IMR-90 (cell line): ENCODE data around the gene SEC11C. TPM values are rescaled to one million over a fixed set of nuclear protein-coding genes. Genes with fewer than 3 reads are reported as not detected.

Experiments
- ATAC-seq: fragments of 200-7000 bp; cut with Tn5 transposase; 2 replicates; pipeline ENCODE4 v1.9.1; 2020; ENCODE audit warnings: low read depth, mild to moderate bottlenecking, moderate library complexity
- BruUV-seq: library from RNA; stranded (reverse); fragments of 400-500 nt; replicated peaks from 2 replicates; lab custom pipeline; 2021; lab: Mats Ljungman, UMichigan
- CTCF ChIA-PET: fragments of 300-600 bp; formaldehyde crosslinking; extraction: SDS; loops from one replicate; lab custom pipeline; 2021; ENCODE audit warnings: antibody characterized with exemption; lab: Yijun Ruan, JAX
- POLR2A ChIA-PET: fragments of 300-600 bp; sonication (Branson Sonifier 250); formaldehyde crosslinking; loops from one replicate; lab custom pipeline; 2022; ENCODE audit warnings: antibody characterized with exemption; ENCODE audit not compliant: unreplicated experiment; lab: Charles Lee
- DNase-seq: peaks from one replicate; pipeline ENCODE4 v3.0.0; 2013
- H2AFZ ChIP-seq: replicated peaks from 2 replicates; pipeline ENCODE3; 2013; ENCODE audit warnings: low read length, mild to moderate bottlenecking; ENCODE audit not compliant: poor library complexity
- H2AK5ac ChIP-seq: 2 replicates; pipeline ENCODE4 v1.6.1; 2013; ENCODE audit warnings: low read depth, low read length, inconsistent platforms
- H2AK9ac ChIP-seq: replicated peaks from 2 replicates; pipeline ENCODE3; 2013; ENCODE audit warnings: mild to moderate bottlenecking, low read depth, low read length, moderate library complexity; ENCODE audit not compliant: poor library complexity
- H2BK120ac ChIP-seq: 2 replicates; pipeline ENCODE4 v1.6.1; 2013; ENCODE audit warnings: low read depth, low read length, inconsistent platforms
- H2BK15ac ChIP-seq: 3 replicates; pipeline ENCODE4 v1.6.1; 2013; ENCODE audit warnings: low read depth, low read length, inconsistent platforms
- H2BK20ac ChIP-seq: 2 replicates; pipeline ENCODE4 v1.6.1; 2013; ENCODE audit warnings: low read depth, mild to moderate bottlenecking, inconsistent platforms, low read length, moderate library complexity
- H2BK5ac ChIP-seq: 2 replicates; pipeline ENCODE4 v1.6.1; 2013; ENCODE audit warnings: mild to moderate bottlenecking, low read depth, low read length, inconsistent platforms; ENCODE audit not compliant: poor library complexity, severe bottlenecking
- H3K14ac ChIP-seq: replicated peaks from 2 replicates; pipeline ENCODE4 v1.6.1; 2013; ENCODE audit warnings: low read depth, low read length, inconsistent platforms
- H3K18ac ChIP-seq: 2 replicates; pipeline ENCODE4 v1.6.1; 2013; ENCODE audit warnings: low read depth, low read length, control low read depth
- H3K23ac ChIP-seq: 2 replicates; pipeline ENCODE4 v1.6.1; 2013; ENCODE audit warnings: low read depth, low read length, inconsistent platforms
- H3K27ac ChIP-seq: 2 replicates; pipeline ENCODE4 v1.5.1; 2013; ENCODE audit warnings: mild to moderate bottlenecking, control low read depth, low read length; ENCODE audit not compliant: insufficient read depth
- H3K27me3 ChIP-seq: 2 replicates; pipeline ENCODE4 v1.6.1; 2013; ENCODE audit warnings: low read length; ENCODE audit not compliant: control insufficient read depth, insufficient read depth
- H3K36me3 ChIP-seq: 2 replicates; pipeline ENCODE4 v1.6.1; 2013; ENCODE audit warnings: low read length, mixed read lengths; ENCODE audit not compliant: control insufficient read depth, insufficient read depth
- H3K4ac ChIP-seq: 2 replicates; pipeline ENCODE4 v1.6.1; 2013; ENCODE audit warnings: low read depth, low read length, inconsistent platforms
- H3K4me1 ChIP-seq: 2 replicates; pipeline ENCODE4 v1.6.1; 2013; ENCODE audit warnings: low read length, mixed read lengths; ENCODE audit not compliant: control insufficient read depth, insufficient read depth
- H3K4me2 ChIP-seq: 2 replicates; pipeline ENCODE4 v1.6.1; 2013; ENCODE audit warnings: low read depth, mild to moderate bottlenecking, control low read depth, low read length, moderate library complexity
- H3K4me3 ChIP-seq: 2 replicates; pipeline ENCODE4 v1.5.1; 2013; ENCODE audit warnings: low read depth, mild to moderate bottlenecking, control low read depth, low read length, moderate library complexity; ENCODE audit not compliant: insufficient read depth
- H3K56ac ChIP-seq: 2 replicates; pipeline ENCODE4 v1.6.1; 2013; ENCODE audit warnings: low read length, inconsistent platforms; ENCODE audit not compliant: insufficient read depth; ENCODE audit errors: extremely low read depth
- H3K79me1 ChIP-seq, 2 experiments: 2 replicates each; pipeline ENCODE4 v1.6.1; 2013; ENCODE audit warnings: low read length in 2 of 2, inconsistent platforms in 1 of 2, low read depth in 1 of 2
- H3K9ac ChIP-seq: 2 replicates; pipeline ENCODE4 v1.6.1; 2013; ENCODE audit warnings: low read depth, low read length, control low read depth
- H3K9me1 ChIP-seq: 2 replicates; pipeline ENCODE4 v1.6.1; 2013; ENCODE audit warnings: low read length, inconsistent platforms; ENCODE audit not compliant: insufficient read depth
- H3K9me3 ChIP-seq: 2 replicates; pipeline ENCODE4 v1.6.1; 2013; ENCODE audit warnings: low read length; ENCODE audit not compliant: control insufficient read depth, insufficient read depth
- H4K20me1 ChIP-seq: 2 replicates; pipeline ENCODE4 v1.6.1; 2013; ENCODE audit warnings: low read length, inconsistent platforms; ENCODE audit not compliant: insufficient read depth
- H4K5ac ChIP-seq: 2 replicates; pipeline ENCODE4 v1.6.1; 2013; ENCODE audit warnings: mild to moderate bottlenecking, low read depth, low read length, control low read depth
- H4K8ac ChIP-seq, 2 experiments: 2 replicates each; pipeline ENCODE4 v1.6.1; 2013; ENCODE audit warnings: low read depth in 2 of 2, low read length in 2 of 2, control low read depth in 1 of 2, inconsistent platforms in 1 of 2
- H4K91ac ChIP-seq: 2 replicates; pipeline ENCODE4 v1.6.1; 2013; ENCODE audit warnings: low read depth, low read length, inconsistent platforms; ENCODE audit not compliant: insufficient read depth
- FOS ChIP-seq: fragments of 150-350 bp; IDR thresholded peaks from 2 replicates; pipeline ENCODE4 v1.6.1; 2016; ENCODE audit warnings: low read depth, low read length
- MAFK ChIP-seq: IDR thresholded peaks from 2 replicates; pipeline ENCODE4 v1.6.1; 2012; ENCODE audit warnings: low read depth, low read length, improper control_type of control experiment
- MXI1 ChIP-seq: IDR thresholded peaks from 2 replicates; pipeline ENCODE4 v1.6.1; 2012; ENCODE audit warnings: low read depth, mild to moderate bottlenecking, low read length, moderate library complexity, borderline replicate concordance
- NFE2L2 ChIP-seq: fragments of 150-350 bp; IDR thresholded peaks from 2 replicates; pipeline ENCODE4 v1.6.1; 2016; ENCODE audit warnings: low read depth, mild to moderate bottlenecking, low read length
- RAD21 ChIP-seq: IDR thresholded peaks from 2 replicates; pipeline ENCODE4 v1.6.1; 2012; ENCODE audit warnings: low read length, improper control_type of control experiment
- dilution Hi-C: fragments of 300-500 bp; cut with HindIII; formaldehyde crosslinking; loops from one replicate; pipeline ENCODE4 v1.14.3; 2018; ENCODE audit warnings: low sequenced_read_pairs; ENCODE audit not compliant: unreplicated experiment
- in situ Hi-C: fragments of 300-500 bp; cut with MboI; formaldehyde crosslinking; loops from 3 replicates; pipeline ENCODE4 v1.14.3; 2019; ENCODE audit warnings: low sequenced_read_pairs, inconsistent platforms, mixed read lengths
- intact Hi-C: fragments of 100-400 bp; cut with micrococcal nuclease; formaldehyde crosslinking; loops from 2 replicates; pipeline ENCODE4 v1.10.0; 2022
- polyA plus RNA-seq, 3 experiments: library from polyadenylated mRNA; depleted of rRNA; stranded (reverse); fragments of >200 nt; gene quantifications; 2 replicates each; pipeline ENCODE4 v1.2.3, GENCODE V29; 2012; ENCODE audit warnings: low replicate concordance in 1 of 3
- total RNA-seq: library from RNA; depleted of rRNA; stranded (reverse); fragments of >200 nt; gene quantifications from 2 replicates; pipeline ENCODE4 v1.2.3, GENCODE V29; 2012

The SEC11C gene
- total and polyA plus RNA-seq, 2 of the 4 experiments (the other 2 are of a cell fraction): 10.6 to 11.9 TPM

- H2AFZ ChIP-seq: no peak overlapping the region
- H3K36me3 ChIP-seq: no peaks in the 10 kb centered on the region
- no peak overlapping the region for H3K9ac ChIP-seq
- no peaks in the 10 kb centered on the region for H3K4me1 ChIP-seq
- peaks cover 28% of the 10 kb centered on the region for H3K27me3 ChIP-seq
- BruUV-seq: no TSS peak
- no peaks in the 10 kb centered on the region for H3K9me3 ChIP-seq
- DNase-seq (peak; percentile 14), ATAC-seq (no peak)
- in situ Hi-C loops (no loop called here), intact Hi-C loops (no loop called here), dilution Hi-C loops (no loop called here)
- H2BK5ac ChIP-seq: no peak overlapping the region
- H3K4ac ChIP-seq: no peak overlapping the region
- H4K5ac ChIP-seq: no peak overlapping the region
- H3K56ac ChIP-seq: no peak overlapping the region
- no peak overlapping the region for H3K4me3 ChIP-seq
- H4K20me1 ChIP-seq: no peaks in the 10 kb centered on the region
- no peak for TF ChIP-seq RAD21
- TF ChIP-seq FOS: no peak
- no peak for TF ChIP-seq MXI1
- TF ChIP-seq MAFK: no peak
- TF ChIP-seq NFE2L2: no peak
- no peak overlapping the region for H2BK15ac ChIP-seq
- CTCF ChIA-PET: no interaction called here
- no peak overlapping the region for H4K91ac ChIP-seq
- H2BK120ac ChIP-seq: no peak overlapping the region
- no peak overlapping the region for H2AK9ac ChIP-seq
- no peak overlapping the region for H4K8ac ChIP-seq
- H3K18ac ChIP-seq: no peak overlapping the region
- H2BK20ac ChIP-seq: no peak overlapping the region
- H2AK5ac ChIP-seq: no peak overlapping the region
- no peaks in the 10 kb centered on the region for H3K9me1 ChIP-seq
- H3K27ac ChIP-seq: no peak overlapping the region
- no peak overlapping the region for H3K4me2 ChIP-seq
- POLR2A ChIA-PET: no interaction called here
- no peak overlapping the region; the same call in 1 of the 2 replicates for H3K23ac ChIP-seq
- H3K14ac ChIP-seq: no peak overlapping the region
- H3K79me1 ChIP-seq: no peaks in the 10 kb centered on the region
Observed at GRCh38 chr18:59114160-59114559, 25.5 kb upstream of the SEC11C start.
